ENCODE results near the gene ATP5IF1.

Gene ATP5IF1

GRCh38 chr1:28267633-28268032 is 31.7 kb downstream of the ATP5IF1 start:
- no peak for DNase-seq

DNA sequence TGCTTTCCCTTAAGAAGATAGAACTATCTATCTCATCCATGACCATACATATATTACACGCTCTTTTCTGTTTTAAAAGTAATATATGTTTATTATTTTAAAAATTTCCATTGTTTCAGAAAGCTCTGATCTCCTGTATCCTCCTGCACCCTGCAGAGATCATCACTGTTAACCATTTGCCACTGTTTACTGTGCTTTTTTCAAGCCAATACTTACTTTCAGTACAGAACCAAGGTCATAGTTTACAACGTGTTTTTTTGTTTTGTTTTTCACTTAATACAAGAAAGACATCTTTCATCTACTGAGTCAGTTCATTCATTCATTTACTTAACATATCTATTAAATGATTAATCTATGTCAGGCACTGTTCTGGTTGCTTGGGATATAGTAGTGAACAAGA is 33.6 kb downstream of the ATP5IF1 start:
- no peak for DNase-seq

DNA sequence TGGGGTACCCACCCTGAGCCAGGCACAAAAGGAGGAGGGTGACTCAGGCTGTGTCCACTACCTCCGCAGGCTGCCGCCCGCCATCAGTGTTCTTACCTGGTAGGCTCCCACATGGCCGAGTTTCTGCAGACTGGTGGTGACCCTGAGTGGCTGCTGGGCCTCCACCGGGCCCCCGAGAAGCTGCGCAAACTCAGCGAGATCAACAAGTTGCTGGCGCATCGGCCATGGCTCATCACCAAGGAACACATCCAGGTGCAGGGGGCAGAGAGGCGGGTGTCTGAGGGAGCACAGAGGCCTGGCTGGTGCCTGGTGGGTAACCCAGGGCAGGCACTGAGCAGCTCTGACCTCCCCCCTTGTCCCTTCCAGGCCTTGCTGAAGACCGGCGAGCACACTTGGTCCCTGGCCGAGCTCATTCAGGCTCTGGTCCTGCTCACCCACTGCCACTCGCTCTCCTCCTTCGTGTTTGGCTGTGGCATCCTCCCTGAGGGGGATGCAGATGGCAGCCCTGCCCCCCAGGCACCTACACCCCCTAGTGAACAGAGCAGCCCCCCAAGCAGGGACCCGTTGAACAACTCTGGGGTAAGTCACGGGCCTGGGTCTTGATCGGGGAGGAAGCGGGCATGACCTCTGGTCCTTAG is 36.4 kb downstream of the ATP5IF1 start:
- DNase-seq = no peak

- DNase-seq = no peak
Measured at GRCh38 chr1:28273216-28273860, 37.4 kb downstream of the ATP5IF1 start.

DNA sequence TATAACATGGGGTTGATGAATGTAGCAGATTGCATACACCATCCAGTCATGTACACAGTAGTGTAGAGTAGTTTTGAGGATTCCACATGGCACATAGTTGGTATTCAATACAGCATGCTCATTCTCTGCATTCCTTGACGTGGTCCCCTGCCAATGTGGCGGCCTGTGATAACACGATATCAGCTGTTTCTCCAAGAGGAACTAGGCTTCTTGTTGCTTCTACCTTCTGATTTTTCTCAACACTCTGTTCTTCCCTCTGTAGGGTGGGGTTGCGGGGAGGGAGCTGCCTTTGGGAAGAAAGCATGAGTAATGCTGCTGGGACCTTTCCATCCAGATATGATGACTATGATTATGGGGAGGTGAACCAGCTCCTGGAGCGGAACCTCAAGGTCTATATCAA is 42.8 kb downstream of the ATP5IF1 start:
- DNase-seq = no peak

GRCh38 chr1:28279721-28280120 is 43.8 kb downstream of the ATP5IF1 start:
- no peak for DNase-seq

DNA sequence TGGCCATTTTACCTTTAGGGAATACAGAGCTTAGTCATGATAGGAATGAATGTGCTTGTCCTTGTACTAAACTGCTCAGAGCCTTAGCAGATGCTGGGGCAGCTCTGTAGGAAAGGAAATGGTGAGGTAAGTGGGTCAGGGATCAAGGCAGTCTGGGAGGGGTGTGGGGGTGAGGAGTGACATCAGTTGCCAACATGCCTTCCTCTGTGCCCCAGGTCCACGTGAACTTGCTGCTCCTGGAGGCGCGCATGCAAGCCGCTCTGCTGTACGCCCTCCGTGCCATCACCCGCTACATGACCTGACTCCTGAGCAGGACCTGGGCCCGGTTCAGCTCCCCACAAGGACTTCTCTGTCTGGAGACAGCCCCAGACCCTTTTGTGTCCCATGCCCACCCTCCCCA is 44.6 kb downstream of the ATP5IF1 start:
- DNase-seq = no peak

DNA sequence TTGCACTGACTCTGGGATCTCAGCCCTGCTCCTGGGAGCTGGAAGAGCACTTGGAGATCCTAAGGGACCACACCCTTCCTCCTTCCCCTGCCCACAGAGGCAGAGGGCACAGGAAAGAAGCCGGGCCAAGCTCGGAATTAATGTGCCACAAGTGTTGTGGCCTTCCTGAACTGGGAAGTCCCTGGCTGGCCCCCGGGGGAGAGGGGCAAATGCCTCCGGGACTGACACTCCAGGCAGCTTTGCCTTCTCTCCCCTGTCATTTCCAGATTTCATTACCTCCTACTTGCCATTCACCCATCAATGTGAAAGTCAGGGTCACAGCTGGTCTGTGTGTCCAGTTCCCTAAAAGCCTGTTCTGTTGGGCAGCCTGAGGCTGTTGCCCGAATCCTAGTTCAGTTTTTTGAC is 45.1 kb downstream of the ATP5IF1 start:
- DNase-seq = no peak

DNA sequence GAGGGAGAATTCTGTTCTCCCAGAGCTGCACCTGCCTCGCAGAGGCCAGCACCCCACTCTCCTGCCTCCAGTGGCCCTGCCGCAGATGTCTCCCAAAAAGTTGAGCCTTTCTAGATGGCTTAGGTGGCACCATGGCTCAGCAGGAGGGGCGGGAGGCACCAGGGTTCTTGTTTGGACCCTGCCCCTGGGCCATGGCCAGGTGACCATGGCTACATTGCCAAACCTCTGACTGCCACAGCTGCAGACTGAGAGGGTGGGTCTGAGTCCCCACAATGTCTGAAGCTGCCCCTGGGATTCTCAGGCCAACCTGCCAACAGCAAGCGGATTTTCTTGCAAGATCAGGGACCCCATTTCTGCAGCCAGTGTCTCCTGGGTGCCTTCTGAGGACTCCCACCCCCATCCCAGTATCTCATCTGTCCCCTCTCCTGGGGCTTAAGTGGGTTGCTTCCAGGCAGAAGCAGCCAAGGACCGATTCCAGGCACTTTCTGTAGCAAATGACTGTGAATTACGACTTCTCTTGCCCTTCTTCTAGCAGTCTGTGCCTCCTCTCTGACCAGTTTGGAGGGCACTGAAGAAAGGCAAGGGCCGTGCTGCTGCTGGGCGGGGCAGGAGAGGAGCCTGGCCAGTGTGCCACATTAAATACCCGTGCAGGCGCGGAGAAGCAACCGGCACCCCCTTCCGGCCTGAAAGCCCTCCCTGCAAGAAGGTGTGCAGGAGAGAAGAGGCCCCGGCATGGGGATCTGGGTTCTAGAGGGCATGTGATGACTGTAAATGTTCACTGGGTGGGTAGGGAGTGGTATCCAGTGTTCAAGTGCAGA is 45.9 kb downstream of the ATP5IF1 start:
- no peak for DNase-seq

DNA sequence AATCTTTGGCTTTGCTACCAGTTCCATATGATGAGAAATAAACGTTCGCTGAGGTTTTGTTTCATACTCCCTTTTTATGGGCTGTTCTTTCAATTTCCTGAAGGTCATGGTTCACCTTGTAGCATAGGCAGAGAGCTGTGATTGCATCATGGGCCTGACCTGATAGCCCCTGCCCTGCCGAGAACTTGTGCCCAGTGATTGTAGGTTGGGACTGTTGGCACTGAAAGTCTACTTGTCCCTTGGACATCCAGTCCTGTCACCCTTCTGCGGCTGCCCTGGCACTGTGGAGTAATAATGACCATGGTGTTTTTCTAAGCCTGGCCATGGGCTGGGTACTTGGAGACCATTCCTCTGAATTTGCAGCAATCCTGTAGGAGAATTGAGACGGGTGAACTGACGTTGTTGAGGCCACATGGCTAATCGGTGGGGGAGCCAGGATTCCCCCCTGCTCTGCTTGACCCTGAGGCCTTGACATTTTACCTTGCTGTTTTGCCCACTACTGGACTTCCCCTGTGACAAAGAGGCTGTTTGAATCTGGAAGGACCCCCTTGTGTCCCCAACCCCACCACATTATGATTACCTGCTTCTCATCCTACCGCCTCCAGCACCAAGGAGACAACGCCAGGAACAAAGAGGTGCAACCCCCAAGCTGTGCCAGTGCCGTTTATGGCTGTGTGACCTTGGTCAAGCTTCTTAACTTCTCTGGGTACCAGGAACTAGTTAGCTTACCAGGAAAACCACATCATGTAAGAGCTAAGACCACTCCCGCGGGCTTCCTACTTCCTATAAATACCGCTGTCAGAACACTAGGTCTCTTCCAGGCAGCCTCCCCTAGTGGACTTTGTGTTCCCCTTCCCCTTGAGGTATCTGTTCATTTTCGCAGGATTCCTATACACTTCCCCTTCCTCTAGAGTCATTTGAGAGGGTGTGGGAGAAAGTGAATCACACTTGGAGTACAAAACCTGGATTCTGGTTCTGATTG is 46.8 kb downstream of the ATP5IF1 start:
- DNase-seq = no peak

GRCh38 chr1:28286111-28286510 is 50.2 kb downstream of the ATP5IF1 start:
- no peak for DNase-seq
